ENCODE measurements around the gene NBAS. TPM values are rescaled to one million over a fixed set of nuclear protein-coding genes. Genes with fewer than 3 reads are reported as not detected.

The NBAS gene
- total and polyA plus RNA-seq, 2 of the 13 experiments (the other 11 are each of a cell fraction or from before 2014, with no cell fraction given), result 33.6 to 58.7 TPM

- TF ChIP-seq LBX2 (CRISPR knock-in tag; IDR thresholded peaks at IDR 0.05; ENCODE audit: borderline replicate concordance) (no peak), RBM39 (IDR thresholded peaks at IDR 0.05; ENCODE audit: low read depth, low read length, poor library complexity, severe bottlenecking) (no peak), SAP130 (CRISPR knock-in tag; IDR thresholded peaks at IDR 0.05; ENCODE audit: low read depth) (no peak; the same call in 1 of the 2 replicates), MIXL1 (CRISPR knock-in tag; IDR thresholded peaks at IDR 0.05) (no peak), CSRNP1 (CRISPR knock-in tag; IDR thresholded peaks at IDR 0.05) (no peak), CBFB (CRISPR knock-in tag; IDR thresholded peaks at IDR 0.05) (no peak), ZNF841 (CRISPR knock-in tag; IDR thresholded peaks at IDR 0.05; ENCODE audit: borderline replicate concordance) (no peak), NFYC (CRISPR knock-in tag; IDR thresholded peaks at IDR 0.05) (no peak), PRDM10 (CRISPR knock-in tag; IDR thresholded peaks at IDR 0.05; ENCODE audit: low read depth) (no peak), STAT5B (CRISPR knock-in tag; IDR thresholded peaks at IDR 0.05) (no peak), RNF2 (conservative IDR thresholded peaks at IDR 0.05; ENCODE audit: low read depth) (no peak), CBX1 (IDR thresholded peaks at IDR 0.05; ENCODE audit: low read depth) (no peak), BRD4 (CRISPR knock-in tag; IDR thresholded peaks at IDR 0.05) (no peak), YEATS4 (CRISPR knock-in tag; IDR thresholded peaks at IDR 0.05; ENCODE audit: borderline replicate concordance) (no peak), ZNF746 (CRISPR knock-in tag; IDR thresholded peaks at IDR 0.05) (no peak), PLSCR1 (CRISPR knock-in tag; IDR thresholded peaks at IDR 0.05; ENCODE audit: borderline replicate concordance) (no peak), ZNF878 (CRISPR knock-in tag; IDR thresholded peaks at IDR 0.05) (no peak), NFRKB (IDR thresholded peaks at IDR 0.05) (no peak), DZIP1 (CRISPR knock-in tag; IDR thresholded peaks at IDR 0.05) (no peak), ZNF24 (IDR thresholded peaks at IDR 0.05) (no peak), SYNCRIP (IDR thresholded peaks at IDR 0.05; ENCODE audit: insufficient read depth, low read depth, low read length) (no peak), ZNF17 (CRISPR knock-in tag; IDR thresholded peaks at IDR 0.05) (no peak)
Observed at GRCh38 chr2:15359716-15360531, 201.2 kb downstream of the NBAS start (continued).

Data from HepG2 (cell line).